CD4-positive, alpha-beta T cell (primary cell): ENCODE results near the gene MIDN. TPM values are rescaled to one million over a fixed set of nuclear protein-coding genes. Genes with fewer than 3 reads are reported as not detected.
A peak's percentile ranks its signal among the peaks of the same experiment; 100 is the strongest.

Source experiments
- ATAC-seq: fragments of 200-7000 bp; cut with Tn5 transposase; one replicate; pipeline ENCODE4 v1.10.0; 2022; ENCODE audit warnings: mild to moderate bottlenecking; ENCODE audit not compliant: poor library complexity
- CTCF ChIA-PET: fragments of 350-600 bp; sonication (Branson Sonifier 250); formaldehyde crosslinking; loops from one replicate; lab custom pipeline; 2021; ENCODE audit warnings: antibody characterized with exemption, inconsistent platforms; lab: Charles Lee
- POLR2A ChIA-PET: fragments of 350-600 bp; sonication (Branson Sonifier 250); formaldehyde crosslinking; loops from one replicate; lab custom pipeline; 2021; ENCODE audit warnings: antibody characterized with exemption, inconsistent platforms; lab: Charles Lee
- DNase-seq, 14 experiments: peaks; one replicate each; pipeline ENCODE4 v3.0.0-alpha.2; 2013 to 2020; ENCODE audit warnings: mixed read lengths in 2 of 14
- H3K27ac ChIP-seq, 2 donors: one replicate each; pipeline versions ENCODE4 v1.5.1 to v1.7.0; 2013; ENCODE audit warnings: low read length in 2 of 2, low read depth in 1 of 2, mild to moderate bottlenecking in 1 of 2
- H3K27me3 ChIP-seq, 2 experiments: 1 replicate in 1 of 2; 2 replicates in 1 of 2; pipeline versions ENCODE4 v1.6.1 to v1.7.0; 2013; ENCODE audit warnings: low read length in 2 of 2, control low read depth in 1 of 2, mild to moderate bottlenecking in 1 of 2, moderate library complexity in 1 of 2; ENCODE audit not compliant: insufficient read depth in 2 of 2, control insufficient read depth in 1 of 2
- H3K36me3 ChIP-seq: one replicate; pipeline ENCODE4 v1.6.1; 2013; ENCODE audit warnings: low read length, control low read depth; ENCODE audit not compliant: insufficient read depth
- H3K4me1 ChIP-seq: one replicate; pipeline ENCODE4 v1.6.1; 2013; ENCODE audit warnings: low read length, control low read depth; ENCODE audit not compliant: insufficient read depth
- H3K4me3 ChIP-seq: one replicate; pipeline ENCODE4 v1.5.1; 2013; ENCODE audit warnings: mild to moderate bottlenecking, low read length, moderate library complexity
- H3K9me3 ChIP-seq, 2 experiments: 1 replicate in 1 of 2; 2 replicates in 1 of 2; pipeline versions ENCODE4 v1.6.1 to v1.7.0; 2013; ENCODE audit warnings: low read length in 2 of 2, mild to moderate bottlenecking in 2 of 2, control low read depth in 1 of 2, moderate library complexity in 1 of 2; ENCODE audit not compliant: control insufficient read depth in 1 of 2, insufficient read depth in 1 of 2
- H3K27ac Mint-ChIP-seq: one replicate; pipeline ENCODE4 v1.8.0; 2020; ENCODE audit warnings: mixed read lengths
- H3K27me3 Mint-ChIP-seq: one replicate; pipeline ENCODE4 v1.8.0; 2021; ENCODE audit warnings: mixed read lengths
- H3K36me3 Mint-ChIP-seq: one replicate; pipeline ENCODE4 v1.8.0; 2021; ENCODE audit warnings: low read depth, mixed read lengths
- H3K4me1 Mint-ChIP-seq: one replicate; pipeline ENCODE4 v1.8.0; 2021; ENCODE audit warnings: low read depth, mixed read lengths
- H3K4me3 Mint-ChIP-seq: one replicate; pipeline ENCODE4 v1.8.0; 2020; ENCODE audit warnings: mild to moderate bottlenecking, mixed read lengths
- H3K9me3 Mint-ChIP-seq: one replicate; pipeline ENCODE4 v1.8.0; 2020; ENCODE audit warnings: mixed read lengths
- CTCF ChIP-seq: fragments of 200-600 bp; IDR thresholded peaks from one replicate; pipeline ENCODE4 v1.8.0; 2022; ENCODE audit warnings: antibody characterized with exemption, mild to moderate bottlenecking
- intact Hi-C, 2 experiments: fragments of 100-400 bp; cut with DNase I in 1 of 2; cut with micrococcal nuclease in 1 of 2; formaldehyde crosslinking; loops; one replicate each; pipeline versions ENCODE4 v1.15.1 to v1.9.0; 2023 to 2025; cut with DNase I, micrococcal nuclease
- total RNA-seq, 174 experiments: library from RNA in 2 of 174; stranded (reverse) in 2 of 174; gene quantifications; one replicate each; pipeline ENCODE4 v1.2.3 and lab custom pipeline; 2021 to 2026

Gene MIDN
- total RNA-seq, 2 experiments from 2014 or later = 214 to 228 TPM

GRCh38 chr19:1260749-1261537 lies 12.6 kb downstream of the MIDN start:
- peak overlapping the region; percentile 78 for H3K4me3 ChIP-seq
- DNase-seq (peak; percentile 94 to 99 (median 98)), ATAC-seq (peak; percentile 79)
- peak overlapping the region; percentile 98 to 99 for H3K27ac ChIP-seq
- Mint-ChIP-seq H3K36me3 (peaks cover 37% of the 10 kb centered on the region), H3K4me3 (peak overlapping the region; percentile 92), H3K27ac (peak overlapping the region; percentile 95), H3K27me3 (no peaks in the 10 kb centered on the region), H3K9me3 (no peaks in the 10 kb centered on the region), H3K4me1 (peaks cover 46% of the 10 kb centered on the region)
- H3K4me1 ChIP-seq = peaks cover 84% of the 10 kb centered on the region
- POLR2A ChIA-PET = interaction anchor here (1.0 to 10.3 kb wide), 8 partner anchors 8 to 193 kb away, joined by 3 to 193 read pairs (median 11); partner anchors contain the start of genes ARHGAP45, CIRBP and FAM174C
- intact Hi-C loops = loop anchor here in 1 of 2 experiments (1.0 kb wide), 1 partner anchor 12 kb away; no protein-coding TSS in a partner anchor
- CTCF ChIA-PET = interaction anchor here (0.7 to 11.0 kb wide), 5 partner anchors 8 to 290 kb away, joined by 3 to 255 read pairs (median 3); no protein-coding TSS in a partner anchor
- peaks cover 22% of the 10 kb centered on the region for H3K36me3 ChIP-seq
- no peak for TF ChIP-seq CTCF
- no peaks in the 10 kb centered on the region for H3K27me3 ChIP-seq
- no peaks in the 10 kb centered on the region for H3K9me3 ChIP-seq

GRCh38 chr19:1261538-1261797 lies 13.1 kb downstream of the MIDN start:
- DNase-seq (peak in 1 of 14 experiments; percentile 32), ATAC-seq (no peak)
- H3K4me1 Mint-ChIP-seq = peaks cover 46% of the 10 kb centered on the region
- Histone ChIP-seq H3K9me3 (no peaks in the 10 kb centered on the region), H3K27me3 (no peaks in the 10 kb centered on the region), H3K4me1 (peaks cover 84% of the 10 kb centered on the region), H3K4me3 (peak overlapping the region; percentile 78), H3K27ac (peak overlapping the region; percentile 98), H3K36me3 (peaks cover 17% of the 10 kb centered on the region)
- H3K36me3 Mint-ChIP-seq = peaks cover 31% of the 10 kb centered on the region
- H3K27ac Mint-ChIP-seq = peak overlapping the region; percentile 95
- TF ChIP-seq CTCF = peak; percentile 10
- CTCF ChIA-PET = interaction anchor here (1.0 to 11.0 kb wide), 3 partner anchors 9 to 17 kb away, joined by 3 to 255 read pairs (median 5); no protein-coding TSS in a partner anchor
- H3K27me3 Mint-ChIP-seq = no peaks in the 10 kb centered on the region
- no peaks in the 10 kb centered on the region for H3K9me3 Mint-ChIP-seq
- intact Hi-C loops = loop anchor here in 1 of 2 experiments (1.0 kb wide), 1 partner anchor 12 kb away; no protein-coding TSS in a partner anchor
- H3K4me3 Mint-ChIP-seq = peak overlapping the region; percentile 92
- POLR2A ChIA-PET = interaction anchor here (1.0 to 10.3 kb wide), 6 partner anchors 8 to 17 kb away, joined by 3 to 193 read pairs (median 20); partner anchors contain the start of genes CIRBP and FAM174C

GRCh38 chr19:1261798-1262622 lies 13.6 kb downstream of the MIDN start:
- Mint-ChIP-seq H3K36me3 (peaks cover 28% of the 10 kb centered on the region), H3K27ac (peak overlapping the region; percentile 95), H3K9me3 (no peaks in the 10 kb centered on the region), H3K4me3 (peak overlapping the region; percentile 92), H3K27me3 (no peaks in the 10 kb centered on the region), H3K4me1 (peaks cover 46% of the 10 kb centered on the region)
- Histone ChIP-seq H3K27me3 (no peaks in the 10 kb centered on the region), H3K4me1 (peaks cover 82% of the 10 kb centered on the region), H3K27ac (peak overlapping the region; percentile 98), H3K9me3 (no peaks in the 10 kb centered on the region), H3K4me3 (peak overlapping the region; percentile 78), H3K36me3 (peaks cover 13% of the 10 kb centered on the region)
- ChIA-PET CTCF (interaction anchor here (1.0 to 11.0 kb wide), 3 partner anchors 9 to 18 kb away, joined by 3 to 255 read pairs (median 5); no protein-coding TSS in a partner anchor), POLR2A (interaction anchor here (1.0 to 10.3 kb wide), 6 partner anchors 7 to 18 kb away, joined by 3 to 193 read pairs (median 20); partner anchors contain the start of genes CIRBP and FAM174C)
- DNase-seq (peak in 5 of 14 experiments; percentile 26 to 84 (median 56)), ATAC-seq (no peak)
- intact Hi-C loops = loop anchor here in 1 of 2 experiments (1.0 kb wide), 1 partner anchor 13 kb away; no protein-coding TSS in a partner anchor
- no peak for TF ChIP-seq CTCF
